HCT116 (cell line): ENCODE results near the gene DDI2.

Source experiments
- ATF3 ChIP-seq: IDR thresholded peaks from 2 replicates; pipeline ENCODE4 v1.6.1; 2012
- CEBPB ChIP-seq: IDR thresholded peaks from 2 replicates; pipeline ENCODE4 v1.6.1; 2012; ENCODE audit warnings: low read depth
- POLR2A ChIP-seq: IDR thresholded peaks from 2 replicates; pipeline ENCODE4 v1.7.0; 2011; ENCODE audit warnings: borderline replicate concordance; ENCODE audit not compliant: insufficient read depth, insufficient read length; ENCODE audit errors: extremely low read depth
- SRF ChIP-seq: IDR thresholded peaks from 2 replicates; pipeline ENCODE4 v1.6.1; 2012; ENCODE audit warnings: low read depth
- TF ChIP-seq, protein P1 (sequence below), 3 experiments: fragments of 200-600 bp in 1 of 3; sonication (generic) in 1 of 3; IDR thresholded peaks in 2 of 3; conservative IDR thresholded peaks in 1 of 3; 2 replicates each; pipeline ENCODE4 v1.5.1; 2012 to 2017; ENCODE audit warnings: low read depth in 2 of 3, low read length in 2 of 3, antibody characterized with exemption in 1 of 3, borderline replicate concordance in 1 of 3, control low read depth in 1 of 3, mild to moderate bottlenecking in 1 of 3, mixed read lengths in 1 of 3, mixed run types in 1 of 3, moderate library complexity in 1 of 3; ENCODE audit not compliant: insufficient read depth in 1 of 3

- TF ChIP-seq CEBPB (no peak), ATF3 (no peak), SRF (no peak), POLR2A (no peak)
- TF ChIP-seq, protein P1, sequence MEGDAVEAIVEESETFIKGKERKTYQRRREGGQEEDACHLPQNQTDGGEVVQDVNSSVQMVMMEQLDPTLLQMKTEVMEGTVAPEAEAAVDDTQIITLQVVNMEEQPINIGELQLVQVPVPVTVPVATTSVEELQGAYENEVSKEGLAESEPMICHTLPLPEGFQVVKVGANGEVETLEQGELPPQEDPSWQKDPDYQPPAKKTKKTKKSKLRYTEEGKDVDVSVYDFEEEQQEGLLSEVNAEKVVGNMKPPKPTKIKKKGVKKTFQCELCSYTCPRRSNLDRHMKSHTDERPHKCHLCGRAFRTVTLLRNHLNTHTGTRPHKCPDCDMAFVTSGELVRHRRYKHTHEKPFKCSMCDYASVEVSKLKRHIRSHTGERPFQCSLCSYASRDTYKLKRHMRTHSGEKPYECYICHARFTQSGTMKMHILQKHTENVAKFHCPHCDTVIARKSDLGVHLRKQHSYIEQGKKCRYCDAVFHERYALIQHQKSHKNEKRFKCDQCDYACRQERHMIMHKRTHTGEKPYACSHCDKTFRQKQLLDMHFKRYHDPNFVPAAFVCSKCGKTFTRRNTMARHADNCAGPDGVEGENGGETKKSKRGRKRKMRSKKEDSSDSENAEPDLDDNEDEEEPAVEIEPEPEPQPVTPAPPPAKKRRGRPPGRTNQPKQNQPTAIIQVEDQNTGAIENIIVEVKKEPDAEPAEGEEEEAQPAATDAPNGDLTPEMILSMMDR (IDR thresholded peaks at IDR 0.05 in 2 of 3, conservative IDR thresholded peaks at IDR 0.05 in 1 of 3; ENCODE audit: borderline replicate concordance in 1 of 3, insufficient read depth in 1 of 3, low read depth in 2 of 3, low read length in 2 of 3) = no peak
Observed at GRCh38 chr1:15706751-15707150, 89.5 kb downstream of the DDI2 start.
